IgD-negative memory B cell (primary cell): ENCODE results near the gene MAST2. TPM values are rescaled to one million over a fixed set of nuclear protein-coding genes. Genes with fewer than 3 reads are reported as not detected.
"Not testable (repeated sequence)": the region's sequence is repeated elsewhere in the genome, so short reads cannot be mapped to it uniquely, and the experiment has no call there.

ENCODE experiments used
- H3K27ac Mint-ChIP-seq, 3 donors: one replicate each; pipeline ENCODE4 v1.8.0; 2020 to 2022; ENCODE audit warnings: mild to moderate bottlenecking in 3 of 3, mixed read lengths in 3 of 3, moderate library complexity in 1 of 3
- H3K27me3 Mint-ChIP-seq: one replicate; pipeline ENCODE4 v1.8.0; 2021; ENCODE audit warnings: mixed read lengths
- H3K36me3 Mint-ChIP-seq: one replicate; pipeline ENCODE4 v1.8.0; 2020; ENCODE audit warnings: mild to moderate bottlenecking, mixed read lengths
- H3K4me1 Mint-ChIP-seq, 3 donors: one replicate each; pipeline ENCODE4 v1.8.0; 2020 to 2022; ENCODE audit warnings: mixed read lengths in 3 of 3, mild to moderate bottlenecking in 1 of 3
- H3K4me3 Mint-ChIP-seq, 4 donors: one replicate each; pipeline ENCODE4 v1.8.0; 2020 to 2022; ENCODE audit warnings: mild to moderate bottlenecking in 4 of 4, mixed read lengths in 4 of 4, moderate library complexity in 3 of 4
- H3K9me3 Mint-ChIP-seq, 3 donors: one replicate each; pipeline ENCODE4 v1.8.0; 2020 to 2021; ENCODE audit warnings: mixed read lengths in 3 of 3, mild to moderate bottlenecking in 1 of 3
- polyA plus RNA-seq: library from polyadenylated mRNA; unstranded; fragments of 300-500 nt; fragmentation: Illumina TruSeq; gene quantifications from one replicate; pipeline ENCODE4 v1.2.3, GENCODE V29; 2021

MAST2 gene
- polyA plus RNA-seq, 1 donor from 2014 or later = 3.1 TPM

- Mint-ChIP-seq H3K4me3 (no peak overlapping the region), H3K27me3 (no peaks in the 10 kb centered on the region), H3K36me3 (peaks cover 2% of the 10 kb centered on the region), H3K9me3 (no peaks in the 10 kb centered on the region), H3K4me1 (no peaks in the 10 kb centered on the region), H3K27ac (peak overlapping the region in 1 of 3 donors; percentile 26)
Measured at GRCh38 chr1:46030074-46030870, 226.9 kb downstream of the MAST2 start.

GRCh38 chr1:46030876-46031660 lies 227.7 kb downstream of the MAST2 start:
- Mint-ChIP-seq H3K27me3 (no peaks in the 10 kb centered on the region), H3K36me3 (peaks cover 2% of the 10 kb centered on the region), H3K27ac (peak overlapping the region in 1 of 3 donors; percentile 44), H3K9me3 (no peaks in the 10 kb centered on the region), H3K4me3 (no peak overlapping the region), H3K4me1 (no peaks in the 10 kb centered on the region)

GRCh38 chr1:46034601-46035516 lies 231.4 kb downstream of the MAST2 start:
- H3K27me3 Mint-ChIP-seq = no peaks in the 10 kb centered on the region
- no peak overlapping the region for H3K4me3 Mint-ChIP-seq
- no peaks in the 10 kb centered on the region for H3K36me3 Mint-ChIP-seq
- H3K4me1 Mint-ChIP-seq = no peaks in the 10 kb centered on the region
- H3K9me3 Mint-ChIP-seq = no peaks in the 10 kb centered on the region
- no peak overlapping the region for H3K27ac Mint-ChIP-seq

GRCh38 chr1:46036894-46037839 lies 233.8 kb downstream of the MAST2 start:
- Mint-ChIP-seq H3K4me3 (no peak overlapping the region), H3K9me3 (no peaks in the 10 kb centered on the region), H3K4me1 (no peaks in the 10 kb centered on the region), H3K36me3 (no peaks in the 10 kb centered on the region), H3K27ac (no peak overlapping the region), H3K27me3 (no peaks in the 10 kb centered on the region)

GRCh38 chr1:46039571-46040052 lies 236.2 kb downstream of the MAST2 start:
- H3K27ac Mint-ChIP-seq = no peak overlapping the region
- peaks cover 10 to 19% (median 16%) of the 10 kb centered on the region in 3 donors for H3K4me1 Mint-ChIP-seq
- H3K27me3 Mint-ChIP-seq = peaks cover 1% of the 10 kb centered on the region
- no peaks in the 10 kb centered on the region for H3K9me3 Mint-ChIP-seq
- no peaks in the 10 kb centered on the region for H3K36me3 Mint-ChIP-seq
- no peak overlapping the region for H3K4me3 Mint-ChIP-seq

- Mint-ChIP-seq H3K4me1 (peaks cover 12 to 22% (median 17%) of the 10 kb centered on the region in 3 donors), H3K36me3 (no peaks in the 10 kb centered on the region), H3K27ac (no peak overlapping the region), H3K4me3 (no peak overlapping the region), H3K9me3 (no peaks in the 10 kb centered on the region), H3K27me3 (peaks cover 1% of the 10 kb centered on the region)
Measured at GRCh38 chr1:46041551-46041950, 238.1 kb downstream of the MAST2 start.

- Mint-ChIP-seq H3K4me1 (peaks cover 12 to 22% (median 17%) of the 10 kb centered on the region in 3 donors), H3K27ac (no peak overlapping the region), H3K36me3 (no peaks in the 10 kb centered on the region), H3K9me3 (no peaks in the 10 kb centered on the region), H3K4me3 (no peak overlapping the region), H3K27me3 (peaks cover 1% of the 10 kb centered on the region)
Measured at GRCh38 chr1:46041974-46042373, 238.6 kb downstream of the MAST2 start.

- Mint-ChIP-seq H3K9me3 (no peaks in the 10 kb centered on the region), H3K36me3 (no peaks in the 10 kb centered on the region)
Measured at GRCh38 chr1:46043458-46044017, 240.1 kb downstream of the MAST2 start.

GRCh38 chr1:46044116-46044515 lies 240.7 kb downstream of the MAST2 start:
- Mint-ChIP-seq H3K4me3 (peak overlapping the region in 2 of 4 donors; percentile 1 to 59), H3K9me3 (no peaks in the 10 kb centered on the region), H3K27ac (peak overlapping the region in 2 of 3 donors; percentile 28 to 34), H3K36me3 (no peaks in the 10 kb centered on the region), H3K4me1 (peaks cover 12 to 22% (median 17%) of the 10 kb centered on the region in 3 donors), H3K27me3 (peaks cover 1% of the 10 kb centered on the region)

More at GRCh38 chr1:46043458-46044017, 240.1 kb downstream of the MAST2 start:
- Mint-ChIP-seq H3K4me1 (peaks cover 12 to 22% (median 17%) of the 10 kb centered on the region in 3 donors), H3K27ac (peak overlapping the region in 2 of 3 donors; percentile 0 to 54), H3K4me3 (peak overlapping the region in 3 of 4 donors; percentile 27 to 77 (median 76)), H3K27me3 (peaks cover 1% of the 10 kb centered on the region)

GRCh38 chr1:46053734-46054133 lies 250.3 kb downstream of the MAST2 start:
- H3K27me3 Mint-ChIP-seq = no peaks in the 10 kb centered on the region
- no peak overlapping the region for H3K27ac Mint-ChIP-seq
- no peaks in the 10 kb centered on the region for H3K36me3 Mint-ChIP-seq
- no peak overlapping the region for H3K4me3 Mint-ChIP-seq
- H3K9me3 Mint-ChIP-seq = no peaks in the 10 kb centered on the region
- peaks cover 0 to 6% (median 0%) of the 10 kb centered on the region in 3 donors for H3K4me1 Mint-ChIP-seq

- H3K4me1 Mint-ChIP-seq = peaks cover 0 to 6% (median 0%) of the 10 kb centered on the region in 3 donors
- H3K27me3 Mint-ChIP-seq = no peaks in the 10 kb centered on the region
- H3K9me3 Mint-ChIP-seq = no peaks in the 10 kb centered on the region
- H3K36me3 Mint-ChIP-seq = peaks cover 6% of the 10 kb centered on the region
- H3K27ac Mint-ChIP-seq = no peak overlapping the region
- H3K4me3 Mint-ChIP-seq = no peak overlapping the region
Measured at GRCh38 chr1:46056325-46056724, 252.9 kb downstream of the MAST2 start.

- H3K9me3 Mint-ChIP-seq, H3K27me3 Mint-ChIP-seq, H3K4me1 Mint-ChIP-seq, H3K36me3 Mint-ChIP-seq, H3K4me3 Mint-ChIP-seq, H3K27ac Mint-ChIP-seq: not testable (repeated sequence)
Measured at GRCh38 chr1:46057215-46057614, 253.8 kb downstream of the MAST2 start.

- Mint-ChIP-seq H3K4me1 (peaks cover 0 to 6% (median 2%) of the 10 kb centered on the region in 3 donors), H3K27ac (no peak overlapping the region), H3K27me3 (no peaks in the 10 kb centered on the region), H3K9me3 (no peaks in the 10 kb centered on the region), H3K36me3 (peaks cover 7% of the 10 kb centered on the region), H3K4me3 (no peak overlapping the region)
Measured at GRCh38 chr1:46057781-46058180, 254.4 kb downstream of the MAST2 start.
